GM12872 (cell line): Measurements from ENCODE around the gene SLC17A4.

Source experiments
- TF ChIP-seq, protein P1 (sequence below): IDR thresholded peaks from 3 replicates; pipeline ENCODE4 v1.5.1; 2011; ENCODE audit warnings: low read depth, mild to moderate bottlenecking, low read length, moderate library complexity; ENCODE audit not compliant: insufficient read depth

SLC17A4 gene

DNA sequence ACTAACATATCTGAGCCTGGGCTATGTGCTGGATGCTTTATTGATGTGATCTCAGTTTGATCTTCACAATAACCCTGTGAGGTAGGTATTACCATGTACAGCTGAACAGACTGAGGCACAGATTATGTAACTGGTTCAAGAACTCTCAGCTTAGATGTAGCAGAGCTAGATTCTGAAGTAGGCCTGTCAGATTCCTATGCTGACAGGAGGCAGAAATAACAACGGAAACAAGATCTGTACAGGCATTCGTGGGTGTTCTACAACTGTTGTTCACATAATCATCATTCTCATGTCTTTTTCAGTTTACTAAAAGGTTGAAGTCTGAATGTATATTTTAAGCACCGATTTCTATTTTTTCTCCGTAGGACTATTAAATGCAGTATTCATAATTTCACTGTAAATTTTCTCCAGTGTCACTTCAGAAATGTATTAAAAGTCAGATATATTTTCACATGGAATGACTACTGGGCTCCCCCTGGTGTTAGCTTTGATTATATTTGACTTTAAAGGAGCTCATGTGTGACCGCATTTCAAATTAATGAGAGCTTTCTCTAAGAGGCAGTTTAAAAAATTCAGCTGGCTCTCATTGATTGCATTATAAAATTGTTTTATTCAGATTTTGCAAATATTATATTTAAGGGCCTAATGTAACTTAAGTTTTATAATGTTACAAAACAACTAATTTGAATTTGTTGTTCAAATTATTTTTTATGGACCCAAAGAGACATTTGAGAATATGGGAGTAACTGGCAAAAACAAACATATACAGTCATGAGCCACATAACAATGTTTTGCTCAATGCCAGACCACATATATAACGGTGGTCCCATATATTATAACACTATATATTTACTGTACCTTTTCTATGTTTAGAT, 36.4 kb upstream of the SLC17A4 start:
- TF ChIP-seq, protein P1, sequence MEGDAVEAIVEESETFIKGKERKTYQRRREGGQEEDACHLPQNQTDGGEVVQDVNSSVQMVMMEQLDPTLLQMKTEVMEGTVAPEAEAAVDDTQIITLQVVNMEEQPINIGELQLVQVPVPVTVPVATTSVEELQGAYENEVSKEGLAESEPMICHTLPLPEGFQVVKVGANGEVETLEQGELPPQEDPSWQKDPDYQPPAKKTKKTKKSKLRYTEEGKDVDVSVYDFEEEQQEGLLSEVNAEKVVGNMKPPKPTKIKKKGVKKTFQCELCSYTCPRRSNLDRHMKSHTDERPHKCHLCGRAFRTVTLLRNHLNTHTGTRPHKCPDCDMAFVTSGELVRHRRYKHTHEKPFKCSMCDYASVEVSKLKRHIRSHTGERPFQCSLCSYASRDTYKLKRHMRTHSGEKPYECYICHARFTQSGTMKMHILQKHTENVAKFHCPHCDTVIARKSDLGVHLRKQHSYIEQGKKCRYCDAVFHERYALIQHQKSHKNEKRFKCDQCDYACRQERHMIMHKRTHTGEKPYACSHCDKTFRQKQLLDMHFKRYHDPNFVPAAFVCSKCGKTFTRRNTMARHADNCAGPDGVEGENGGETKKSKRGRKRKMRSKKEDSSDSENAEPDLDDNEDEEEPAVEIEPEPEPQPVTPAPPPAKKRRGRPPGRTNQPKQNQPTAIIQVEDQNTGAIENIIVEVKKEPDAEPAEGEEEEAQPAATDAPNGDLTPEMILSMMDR: peak; percentile 41; the same call in 1 of the 3 replicates

DNA sequence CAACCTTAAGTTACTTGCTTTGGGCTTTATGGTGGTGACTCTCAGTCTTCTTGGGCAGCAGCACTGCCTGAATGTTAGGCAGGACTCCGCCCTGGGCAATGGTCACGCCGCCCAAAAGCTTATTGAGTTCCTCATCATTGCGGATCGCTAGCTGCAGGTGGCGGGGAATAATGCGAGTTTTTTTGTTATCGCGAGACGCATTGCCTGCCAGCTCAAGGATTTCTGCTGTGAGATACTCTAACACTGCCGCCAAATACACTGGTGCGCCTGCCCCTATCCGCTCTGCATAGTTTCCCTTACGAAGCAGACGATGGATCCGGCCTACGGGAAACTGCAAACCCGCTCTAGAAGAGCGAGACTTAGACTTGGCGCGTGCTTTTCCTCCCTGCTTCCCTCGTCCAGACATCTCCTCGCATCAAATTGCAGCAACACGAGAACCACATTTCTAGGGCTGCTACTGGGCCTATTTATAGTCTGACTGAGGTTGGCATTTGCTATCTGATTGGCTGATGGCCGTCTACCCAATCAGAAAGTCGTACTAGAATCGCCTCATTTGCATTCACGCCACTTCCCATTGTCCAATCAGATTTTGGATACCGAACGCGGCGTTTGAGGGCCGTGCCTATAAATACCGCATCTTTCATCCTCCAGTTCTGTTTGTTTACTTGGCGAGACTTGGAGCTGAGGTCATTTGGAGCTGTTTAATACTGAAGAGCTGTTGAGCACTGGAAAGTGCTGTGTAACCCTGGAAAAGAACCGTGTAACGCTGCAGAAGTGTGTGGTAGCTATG, 28.2 kb upstream of the SLC17A4 start:
- TF ChIP-seq, protein P1: no peak

DNA sequence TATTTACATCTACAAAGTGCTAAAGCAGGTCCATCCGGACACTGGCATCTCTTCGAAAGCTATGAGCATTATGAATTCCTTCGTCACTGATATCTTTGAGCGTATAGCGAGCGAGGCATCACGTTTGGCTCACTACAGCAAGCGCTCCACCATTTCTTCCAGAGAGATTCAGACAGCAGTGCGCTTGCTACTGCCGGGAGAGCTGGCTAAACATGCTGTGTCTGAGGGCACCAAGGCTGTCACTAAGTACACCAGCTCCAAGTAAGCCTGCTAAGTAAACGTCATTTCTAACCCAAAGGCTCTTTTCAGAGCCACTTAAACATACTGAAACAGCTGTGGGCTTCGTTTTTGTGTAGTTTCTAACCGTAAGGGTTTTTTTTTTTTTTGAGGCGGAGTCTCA, 27.5 kb upstream of the SLC17A4 start:
- TF ChIP-seq, protein P1: no peak

DNA sequence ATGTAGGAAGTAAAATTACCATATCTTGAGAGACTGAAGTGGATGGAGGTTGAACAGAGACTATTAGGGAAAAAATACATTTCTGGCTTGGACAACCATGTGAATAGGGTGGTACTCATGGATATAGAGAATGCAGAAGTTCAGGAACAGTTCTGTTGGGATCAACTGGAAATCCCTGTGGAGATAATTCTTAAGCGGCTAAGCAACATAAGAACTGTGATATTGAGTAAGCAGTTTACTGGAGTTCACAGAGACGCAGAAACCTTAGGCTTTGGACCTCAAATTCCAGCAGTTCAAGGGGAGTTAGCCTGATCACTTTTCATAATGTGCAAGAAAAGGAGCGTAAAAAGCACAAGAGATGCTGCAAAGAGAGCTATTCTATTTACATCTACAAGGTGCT, 23.6 kb upstream of the SLC17A4 start:
- TF ChIP-seq, protein P1: no peak

DNA sequence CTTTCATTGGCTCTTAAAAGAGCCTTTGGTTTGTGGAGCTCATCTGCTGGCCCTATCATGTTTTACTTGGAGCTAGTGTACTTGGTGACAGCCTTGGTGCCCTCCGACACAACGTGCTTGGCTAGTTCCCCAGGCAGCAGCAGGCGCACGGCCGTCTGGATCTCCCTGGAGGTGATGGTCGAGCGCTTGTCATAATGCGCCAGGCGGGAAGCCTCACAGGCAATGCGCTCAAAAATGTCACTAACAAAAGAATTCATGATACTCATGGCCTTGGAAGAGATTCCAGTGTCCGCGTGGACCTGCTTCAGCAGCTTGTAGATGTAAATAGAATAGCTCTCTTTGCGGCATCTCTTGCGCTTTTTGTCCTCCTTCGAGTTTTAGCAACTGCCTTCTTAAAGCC, 22.8 kb upstream of the SLC17A4 start:
- TF ChIP-seq, protein P1: no peak

DNA sequence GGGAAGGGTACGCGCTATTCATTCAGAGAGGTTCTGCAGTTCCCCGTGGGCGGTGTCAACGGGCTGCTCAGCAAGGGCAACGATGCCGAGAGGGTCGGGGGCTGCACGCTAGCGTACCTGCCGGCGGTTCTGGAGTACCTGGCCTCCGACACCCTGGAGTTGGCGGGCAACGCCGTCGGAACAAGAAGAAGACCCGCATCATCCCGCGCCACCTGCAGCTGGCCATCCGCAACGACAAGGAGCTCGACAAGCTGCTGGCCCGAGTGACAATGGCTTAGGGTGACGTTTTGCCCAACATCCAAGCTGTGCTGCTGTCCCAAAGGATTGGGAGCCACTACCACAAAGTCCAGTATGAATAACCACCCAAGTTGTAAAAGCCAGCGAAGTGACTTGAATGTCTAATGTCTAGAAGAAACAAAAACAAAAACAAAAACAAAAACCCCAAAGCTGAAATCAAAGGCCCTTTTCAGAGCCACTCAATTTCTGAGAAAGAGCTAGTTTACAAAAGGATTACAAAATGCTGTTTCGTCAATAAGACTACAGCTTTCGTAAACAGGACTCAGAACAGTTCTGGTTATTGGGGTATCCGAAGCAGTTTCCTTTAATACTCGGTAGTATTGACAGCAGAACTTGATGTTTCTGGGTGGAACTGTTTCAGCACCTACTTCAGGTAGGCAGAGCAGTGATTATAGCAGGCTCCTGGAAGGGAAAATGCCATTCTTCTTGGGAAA, 21.9 kb upstream of the SLC17A4 start:
- TF ChIP-seq, protein P1: no peak

DNA sequence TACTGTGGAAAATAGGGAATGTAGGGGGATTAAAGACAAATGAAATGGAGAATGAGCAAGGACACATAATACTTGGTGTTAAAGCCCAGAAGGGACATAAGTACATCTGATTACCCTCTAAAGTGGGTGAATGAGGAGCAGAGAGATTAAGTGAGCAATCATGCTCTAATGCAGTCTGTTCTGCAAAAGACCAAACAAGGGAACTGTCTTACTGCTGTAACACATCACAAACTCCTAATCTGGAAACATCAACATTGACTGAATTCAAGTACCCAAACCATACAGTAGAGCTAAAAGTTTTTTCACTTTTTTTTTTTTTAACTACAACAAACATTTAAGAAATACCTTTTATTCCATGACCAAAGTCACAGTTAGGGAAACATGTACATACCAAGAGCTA, 19.3 kb upstream of the SLC17A4 start:
- TF ChIP-seq, protein P1: no peak
